ENCODE measurements around the gene L3MBTL1. TPM values are rescaled to one million over a fixed set of nuclear protein-coding genes. Genes with fewer than 3 reads are reported as not detected.
A peak's percentile ranks its signal among the peaks of the same experiment; 100 is the strongest.

The L3MBTL1 gene
- total RNA-seq, 3 donors from 2014 or later (not counting 1 experiment from before 2014, with no cell fraction given): 15.4 to 17.1 (median 17.0) TPM

GRCh38 chr20:43516251-43516824 is 8.8 kb downstream of the L3MBTL1 start:
- Mint-ChIP-seq H3K4me1 (peaks cover 6 to 25% of the 10 kb centered on the region in 2 donors), H3K9me3 (no peaks in the 10 kb centered on the region), H3K27me3 (ENCODE audit: low read depth in 2 of 2) (no peaks in the 10 kb centered on the region), H3K27ac (no peak overlapping the region), H3K36me3 (no peaks in the 10 kb centered on the region), H3K4me3 (peak overlapping the region; percentile 1)
- intact Hi-C loops (cut with micrococcal nuclease): no loop called here
- TF ChIP-seq, protein P1, sequence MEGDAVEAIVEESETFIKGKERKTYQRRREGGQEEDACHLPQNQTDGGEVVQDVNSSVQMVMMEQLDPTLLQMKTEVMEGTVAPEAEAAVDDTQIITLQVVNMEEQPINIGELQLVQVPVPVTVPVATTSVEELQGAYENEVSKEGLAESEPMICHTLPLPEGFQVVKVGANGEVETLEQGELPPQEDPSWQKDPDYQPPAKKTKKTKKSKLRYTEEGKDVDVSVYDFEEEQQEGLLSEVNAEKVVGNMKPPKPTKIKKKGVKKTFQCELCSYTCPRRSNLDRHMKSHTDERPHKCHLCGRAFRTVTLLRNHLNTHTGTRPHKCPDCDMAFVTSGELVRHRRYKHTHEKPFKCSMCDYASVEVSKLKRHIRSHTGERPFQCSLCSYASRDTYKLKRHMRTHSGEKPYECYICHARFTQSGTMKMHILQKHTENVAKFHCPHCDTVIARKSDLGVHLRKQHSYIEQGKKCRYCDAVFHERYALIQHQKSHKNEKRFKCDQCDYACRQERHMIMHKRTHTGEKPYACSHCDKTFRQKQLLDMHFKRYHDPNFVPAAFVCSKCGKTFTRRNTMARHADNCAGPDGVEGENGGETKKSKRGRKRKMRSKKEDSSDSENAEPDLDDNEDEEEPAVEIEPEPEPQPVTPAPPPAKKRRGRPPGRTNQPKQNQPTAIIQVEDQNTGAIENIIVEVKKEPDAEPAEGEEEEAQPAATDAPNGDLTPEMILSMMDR (IDR thresholded peaks at IDR 0.05): no peak
- ATAC-seq (no peak), DNase-seq (no peak)
- Histone ChIP-seq H3K9me3 (ENCODE audit: control insufficient read depth, insufficient read depth, low read length) (no peaks in the 10 kb centered on the region), H3K4me3 (ENCODE audit: low read length) (no peak overlapping the region), H3K4me1 (ENCODE audit: control insufficient read depth, insufficient read depth, low read length) (peaks cover 14% of the 10 kb centered on the region), H3K36me3 (ENCODE audit: control insufficient read depth, insufficient read depth, low read length) (no peaks in the 10 kb centered on the region), H3K27me3 (ENCODE audit: control insufficient read depth, insufficient read depth, low read length) (no peaks in the 10 kb centered on the region), H3K27ac (ENCODE audit: low read length) (no peak overlapping the region)
- WGBS (ENCODE audit: insufficient coverage): 100% methylated on average over 1 of the region's 1 CpG

DNA sequence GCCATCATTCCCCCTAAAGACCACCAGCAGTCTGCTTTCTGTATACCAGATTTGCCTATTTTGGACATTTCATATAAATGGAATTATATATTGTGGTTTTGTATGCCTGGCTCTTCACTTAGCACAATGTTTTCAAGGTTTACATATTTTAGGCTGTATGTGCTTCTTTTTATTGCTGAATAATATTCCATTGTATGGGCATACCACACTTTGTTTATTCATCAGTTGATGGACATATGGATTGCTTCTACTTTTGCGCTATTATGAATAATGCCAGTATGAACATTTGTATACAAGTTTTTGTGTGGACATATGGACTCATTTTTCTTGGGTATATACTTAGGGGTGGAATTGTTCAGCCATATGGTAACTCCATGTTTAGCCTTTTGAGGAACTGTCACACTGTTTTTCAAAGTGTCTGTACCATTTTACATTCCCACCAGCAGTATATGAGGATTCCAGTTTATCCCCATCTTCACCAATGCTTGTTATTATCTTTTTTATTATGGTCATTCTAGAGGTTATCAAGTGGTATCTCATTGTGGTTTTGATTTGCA is 12.7 kb downstream of the L3MBTL1 start:
- H3K9me3 ChIP-seq (ENCODE audit: control insufficient read depth, insufficient read depth, low read length): no peaks in the 10 kb centered on the region
- Mint-ChIP-seq H3K27ac (no peak overlapping the region), H3K4me1 (peaks cover 0 to 10% of the 10 kb centered on the region in 2 donors), H3K36me3 (no peaks in the 10 kb centered on the region), H3K9me3 (no peaks in the 10 kb centered on the region), H3K4me3 (no peak overlapping the region), H3K27me3 (ENCODE audit: low read depth in 2 of 2) (no peaks in the 10 kb centered on the region)
- H3K4me1 ChIP-seq (ENCODE audit: control insufficient read depth, insufficient read depth, low read length): peaks cover 5% of the 10 kb centered on the region
- H3K27ac ChIP-seq (ENCODE audit: low read length): no peak overlapping the region
- no peaks in the 10 kb centered on the region for H3K36me3 ChIP-seq (ENCODE audit: control insufficient read depth, insufficient read depth, low read length)
- WGBS (ENCODE audit: insufficient coverage): 100% methylated on average over 1 of the region's 1 CpG
- H3K27me3 ChIP-seq (ENCODE audit: control insufficient read depth, insufficient read depth, low read length): no peaks in the 10 kb centered on the region
- TF ChIP-seq, protein P1 (IDR thresholded peaks at IDR 0.05): no peak
- intact Hi-C loops (cut with micrococcal nuclease): no loop called here
- DNase-seq: no peak
- ATAC-seq: no peak
- no peak overlapping the region for H3K4me3 ChIP-seq (ENCODE audit: low read length)

GRCh38 chr20:43525021-43525420 is 17.5 kb downstream of the L3MBTL1 start:
- TF ChIP-seq, protein P1 (IDR thresholded peaks at IDR 0.05): no peak
- intact Hi-C loops (cut with micrococcal nuclease): no loop called here
- H3K9me3 Mint-ChIP-seq: no peaks in the 10 kb centered on the region
- Histone ChIP-seq H3K36me3 (ENCODE audit: control insufficient read depth, insufficient read depth, low read length) (no peaks in the 10 kb centered on the region), H3K9me3 (ENCODE audit: control insufficient read depth, insufficient read depth, low read length) (no peaks in the 10 kb centered on the region), H3K4me1 (ENCODE audit: control insufficient read depth, insufficient read depth, low read length) (no peaks in the 10 kb centered on the region), H3K4me3 (ENCODE audit: low read length) (no peak overlapping the region), H3K27ac (ENCODE audit: low read length) (no peak overlapping the region), H3K27me3 (ENCODE audit: control insufficient read depth, insufficient read depth, low read length) (no peaks in the 10 kb centered on the region)
- WGBS (ENCODE audit: insufficient coverage): 91% methylated on average over 5 of the region's 5 CpGs
- ATAC-seq (no peak), DNase-seq (no peak)
- no peaks in the 10 kb centered on the region for H3K4me1 Mint-ChIP-seq
- no peaks in the 10 kb centered on the region for H3K36me3 Mint-ChIP-seq
- H3K4me3 Mint-ChIP-seq: no peak overlapping the region
- no peak overlapping the region for H3K27ac Mint-ChIP-seq
- peaks cover 0 to 3% of the 10 kb centered on the region in 2 donors for H3K27me3 Mint-ChIP-seq (ENCODE audit: low read depth in 2 of 2)
